HG02973 (cell line): ENCODE results near the gene ACBD6.
A peak's percentile ranks its signal among the peaks of the same experiment; 100 is the strongest.

ENCODE experiments used
- ATAC-seq: cut with Tn5 transposase; IDR thresholded peaks from one replicate; pipeline ENCODE4 v1.9.1; 2021; ENCODE audit warnings: moderate library complexity; ENCODE audit not compliant: unreplicated experiment

Gene ACBD6

DNA sequence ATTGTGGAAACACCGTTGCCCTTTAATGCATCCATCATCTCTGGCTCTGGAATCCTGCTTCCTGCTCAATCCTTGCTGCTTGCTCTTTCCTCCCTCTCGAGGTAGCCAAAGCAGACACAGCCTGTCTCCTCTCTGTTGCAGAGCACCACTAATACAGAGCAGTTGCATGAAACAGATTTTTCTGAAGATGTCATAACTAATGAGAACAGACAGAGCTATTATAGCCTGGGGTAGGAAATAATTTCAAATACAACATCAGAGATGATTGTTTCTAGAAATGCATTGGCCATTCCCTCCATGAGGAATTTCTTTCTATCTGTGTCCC, 23.3 kb upstream of the ACBD6 start:
- ATAC-seq = no peak

DNA sequence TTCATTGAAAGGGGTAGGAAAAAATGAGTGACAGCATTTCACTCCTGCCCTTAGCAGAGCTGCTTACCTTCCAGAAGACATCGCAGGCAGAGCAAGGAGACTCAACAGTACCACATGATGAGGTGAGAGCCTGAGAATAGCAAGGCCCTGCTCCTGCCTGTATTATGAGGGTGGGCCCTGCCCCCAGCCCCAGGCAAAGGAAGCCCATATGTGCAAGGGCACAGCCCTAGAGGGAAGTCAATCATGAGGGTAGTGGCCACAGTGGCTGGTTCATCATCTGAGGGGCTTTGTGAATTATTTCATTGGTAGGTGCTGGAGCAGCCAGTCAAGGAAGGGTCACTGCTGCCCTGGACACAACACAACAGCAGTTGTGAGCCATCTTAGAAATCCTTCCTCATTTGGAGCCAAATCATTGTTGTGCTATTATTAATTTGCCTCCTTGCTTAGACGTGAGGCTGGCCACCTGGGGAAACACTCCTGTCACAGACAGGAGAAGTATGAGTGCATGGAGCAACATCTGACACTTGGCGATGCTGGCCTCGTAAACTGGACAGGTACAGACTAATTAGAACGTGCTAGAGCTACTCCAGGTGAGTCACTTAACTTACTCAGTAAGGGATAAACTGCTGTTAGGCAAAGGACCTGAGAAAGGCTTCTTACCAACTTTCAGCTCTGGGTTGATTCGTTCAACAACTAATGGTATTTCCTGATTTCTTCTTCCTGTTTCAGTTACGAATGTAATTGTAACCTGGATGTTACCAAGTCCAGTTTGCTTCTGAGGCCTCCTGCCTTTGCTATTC, 22.7 kb upstream of the ACBD6 start:
- no peak for ATAC-seq

DNA sequence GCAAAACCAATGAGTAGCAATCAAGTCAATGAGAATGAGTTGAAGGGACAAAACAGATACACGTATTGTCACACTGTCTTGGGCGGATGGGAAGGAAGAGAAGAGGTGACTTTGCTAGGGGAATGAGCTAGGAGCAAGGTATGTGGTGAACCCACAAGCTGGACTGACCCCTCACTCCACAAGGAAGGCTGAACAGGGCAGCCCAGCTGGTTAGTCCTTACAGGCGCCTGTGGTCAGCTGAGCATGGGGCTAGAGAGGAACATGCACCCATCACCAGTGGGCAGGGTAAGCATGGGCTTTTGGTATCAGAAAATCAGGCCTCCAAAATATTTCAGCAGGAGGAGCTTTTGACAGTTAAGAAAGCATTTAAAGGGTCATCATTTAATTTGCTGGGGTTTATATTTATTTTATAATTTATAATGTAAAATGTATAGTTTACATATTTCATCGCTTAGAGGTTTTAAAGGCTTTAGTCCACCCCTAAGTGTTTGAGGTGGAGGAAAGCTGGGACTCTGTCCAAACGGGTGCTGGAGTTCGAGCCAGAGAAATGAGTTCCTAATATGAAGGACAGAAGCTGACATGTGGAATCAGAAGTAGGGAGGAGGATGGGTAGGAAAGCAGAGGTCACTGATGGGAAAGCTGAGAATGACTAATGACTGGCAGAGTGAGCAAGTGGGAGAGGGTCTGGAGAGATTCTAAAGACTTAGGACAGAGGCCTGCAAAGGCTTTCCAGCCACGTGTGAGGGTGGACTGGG, 22.0 kb upstream of the ACBD6 start:
- no peak for ATAC-seq

DNA sequence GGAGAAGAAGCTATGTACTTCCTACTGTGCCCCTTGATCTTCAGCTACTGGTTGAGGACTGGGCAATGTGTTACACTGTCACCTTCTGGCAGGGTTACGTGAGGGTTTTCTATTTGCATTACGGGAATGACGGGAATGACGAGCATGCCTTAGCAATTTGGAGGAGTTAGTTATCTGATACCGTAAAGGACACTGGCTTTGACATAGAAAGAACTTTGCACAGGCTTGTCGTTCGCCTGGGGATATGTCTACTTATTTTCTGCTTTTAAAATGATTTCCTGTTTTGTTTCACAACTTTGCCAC, 19.8 kb upstream of the ACBD6 start:
- no peak for ATAC-seq

DNA sequence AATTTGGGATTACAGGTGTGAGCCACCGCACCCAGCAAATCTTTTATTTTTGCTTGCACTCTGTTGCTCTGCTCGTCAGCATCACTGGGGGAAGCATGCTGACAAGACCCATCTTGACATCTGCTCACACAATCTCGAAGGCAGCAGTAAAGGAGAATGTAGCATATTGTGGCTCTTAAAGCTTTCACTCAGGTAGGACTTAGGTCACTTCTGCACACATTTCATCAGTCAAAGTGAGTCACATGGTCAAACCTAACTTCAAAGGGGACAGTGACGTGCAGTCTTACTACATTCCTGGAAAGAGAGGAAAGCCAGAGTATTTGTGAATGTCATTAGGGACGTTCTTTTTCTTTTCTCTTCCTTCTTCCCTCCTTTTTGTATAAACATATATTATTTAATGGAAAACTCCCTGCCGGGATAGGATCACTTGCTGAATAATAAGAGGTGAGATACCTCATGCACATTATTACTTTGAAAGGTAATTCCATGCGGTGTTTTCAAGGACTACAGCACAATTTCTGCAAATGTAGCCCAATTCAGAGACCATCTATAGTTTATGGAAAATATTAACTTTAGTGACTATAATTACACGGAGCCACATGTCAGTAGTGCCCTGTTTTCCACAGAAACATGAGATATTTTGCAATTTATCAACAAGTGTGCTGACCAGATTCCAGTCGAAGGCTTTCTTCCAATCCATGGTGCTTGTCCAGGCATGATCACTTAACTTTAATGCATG, 19.3 kb upstream of the ACBD6 start:
- no peak for ATAC-seq

DNA sequence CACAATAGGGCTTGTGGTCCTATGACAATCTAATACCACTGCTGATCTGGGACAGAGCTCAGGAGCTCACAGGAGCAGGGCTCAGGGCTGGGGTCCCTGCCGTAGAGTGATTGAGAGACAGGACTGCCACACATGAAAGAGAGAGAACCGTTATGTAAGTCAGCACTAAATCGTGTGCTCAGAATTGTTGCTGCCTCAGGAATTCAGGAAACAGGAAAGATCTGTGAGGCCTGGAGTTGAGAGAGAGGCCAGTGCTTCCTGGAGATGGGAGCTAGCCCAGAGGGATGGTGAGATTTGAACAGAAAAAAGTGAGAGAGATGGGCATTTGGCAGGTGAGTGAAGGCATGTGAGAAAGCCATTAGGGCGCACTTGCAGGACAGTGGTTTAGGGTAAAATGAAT, 17.5 kb upstream of the ACBD6 start:
- ATAC-seq = no peak

DNA sequence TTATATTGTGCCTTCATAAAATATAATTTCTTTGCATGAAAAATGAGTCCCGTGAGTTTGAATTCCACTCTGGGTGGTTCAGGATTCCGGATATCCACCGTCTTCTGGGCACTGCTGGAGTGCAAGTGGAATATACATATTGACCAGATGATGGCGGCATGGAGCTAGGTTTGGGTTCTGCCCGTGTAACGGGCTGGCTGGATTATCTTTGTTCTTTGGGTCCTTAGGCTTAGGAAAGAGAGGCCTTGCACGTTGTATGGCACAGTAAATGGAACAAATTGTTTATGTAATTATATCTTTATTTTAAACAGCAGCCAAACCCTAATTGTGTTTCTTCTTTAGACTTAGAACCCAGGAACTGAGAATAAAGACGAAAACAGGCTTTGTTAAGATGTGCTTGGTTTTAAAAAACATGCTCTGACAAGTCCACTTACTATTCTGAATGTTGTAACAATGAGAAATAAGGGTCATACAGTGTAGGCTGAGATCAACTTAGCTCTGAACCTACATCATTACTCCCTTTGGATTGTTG, 13.5 kb upstream of the ACBD6 start:
- peak; percentile 65 for ATAC-seq

DNA sequence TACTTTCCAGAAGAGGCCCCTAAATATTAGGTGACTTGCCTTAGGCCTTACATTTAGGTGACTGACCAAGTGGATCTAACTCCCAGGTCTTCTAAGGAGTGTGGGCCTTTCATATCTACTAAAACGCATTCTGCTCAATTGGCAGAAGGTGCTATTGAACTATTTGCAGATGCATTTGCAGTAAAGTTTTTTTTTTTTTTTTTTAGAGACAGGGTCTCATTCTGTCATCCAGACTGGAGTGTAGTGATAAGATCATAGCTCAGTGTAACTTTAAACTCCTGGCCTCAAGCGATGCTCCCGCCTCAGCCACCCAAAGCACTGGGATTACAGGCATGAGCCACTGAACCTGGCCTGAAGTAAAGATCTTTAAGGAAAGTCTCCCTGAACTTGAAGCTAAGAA, 13.0 kb upstream of the ACBD6 start:
- ATAC-seq = no peak

DNA sequence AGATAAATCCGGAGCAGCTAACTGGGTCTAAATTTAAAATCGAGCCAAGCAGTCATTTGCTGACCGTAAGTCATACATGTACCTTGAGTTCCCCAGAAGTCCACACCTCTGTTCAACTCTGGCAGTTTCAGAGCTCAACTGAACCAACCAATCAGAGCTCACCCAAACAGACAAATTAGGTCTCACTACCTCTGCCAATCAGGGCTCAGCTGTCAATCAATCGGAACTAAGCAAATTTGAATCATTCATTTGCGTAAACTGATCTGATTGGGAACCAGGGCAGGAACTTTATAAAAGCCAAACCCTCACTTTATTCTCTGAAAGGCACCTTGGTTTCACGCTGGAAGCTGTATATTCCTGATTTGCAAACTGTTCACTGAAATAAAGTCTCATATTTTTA, 11.2 kb upstream of the ACBD6 start:
- no peak for ATAC-seq

DNA sequence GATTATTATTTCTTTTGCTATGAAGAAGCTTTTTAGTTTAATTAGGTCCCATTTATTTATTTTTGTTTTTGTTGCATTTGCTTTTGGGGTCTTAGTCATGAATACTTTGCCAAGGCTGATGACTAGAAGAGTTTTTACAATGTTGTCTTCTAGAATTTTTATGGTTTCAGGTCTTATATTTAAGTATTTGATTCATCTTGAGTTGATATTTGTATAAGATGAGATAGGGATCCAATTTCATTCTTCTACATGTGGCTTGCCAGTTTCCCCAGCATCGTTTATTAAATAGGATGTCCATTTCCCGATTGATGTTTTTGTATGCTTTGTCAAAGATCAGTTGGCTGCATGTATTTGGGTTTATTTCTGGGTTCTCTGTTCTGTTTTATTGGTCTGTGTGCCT, 8.5 kb upstream of the ACBD6 start:
- ATAC-seq = no peak

DNA sequence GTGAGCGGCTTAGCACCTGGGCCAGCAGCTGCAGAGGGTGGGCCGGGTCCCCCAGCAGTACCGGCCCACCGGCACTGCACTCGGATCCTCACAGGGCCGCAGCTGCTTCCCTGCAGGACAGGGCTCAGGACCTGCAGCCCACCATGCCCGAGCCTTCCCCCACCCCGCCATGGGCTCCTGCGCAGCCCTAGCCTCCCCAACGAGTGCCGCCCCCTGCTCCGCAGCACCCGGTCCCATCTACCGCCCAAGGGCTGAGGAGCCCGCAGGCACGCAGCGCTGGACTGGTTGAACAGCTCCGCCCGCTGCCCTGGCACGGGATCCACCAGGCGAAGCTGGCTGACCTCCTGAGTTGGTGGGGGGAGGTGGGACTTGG, 6.3 kb upstream of the ACBD6 start:
- ATAC-seq = no peak

DNA sequence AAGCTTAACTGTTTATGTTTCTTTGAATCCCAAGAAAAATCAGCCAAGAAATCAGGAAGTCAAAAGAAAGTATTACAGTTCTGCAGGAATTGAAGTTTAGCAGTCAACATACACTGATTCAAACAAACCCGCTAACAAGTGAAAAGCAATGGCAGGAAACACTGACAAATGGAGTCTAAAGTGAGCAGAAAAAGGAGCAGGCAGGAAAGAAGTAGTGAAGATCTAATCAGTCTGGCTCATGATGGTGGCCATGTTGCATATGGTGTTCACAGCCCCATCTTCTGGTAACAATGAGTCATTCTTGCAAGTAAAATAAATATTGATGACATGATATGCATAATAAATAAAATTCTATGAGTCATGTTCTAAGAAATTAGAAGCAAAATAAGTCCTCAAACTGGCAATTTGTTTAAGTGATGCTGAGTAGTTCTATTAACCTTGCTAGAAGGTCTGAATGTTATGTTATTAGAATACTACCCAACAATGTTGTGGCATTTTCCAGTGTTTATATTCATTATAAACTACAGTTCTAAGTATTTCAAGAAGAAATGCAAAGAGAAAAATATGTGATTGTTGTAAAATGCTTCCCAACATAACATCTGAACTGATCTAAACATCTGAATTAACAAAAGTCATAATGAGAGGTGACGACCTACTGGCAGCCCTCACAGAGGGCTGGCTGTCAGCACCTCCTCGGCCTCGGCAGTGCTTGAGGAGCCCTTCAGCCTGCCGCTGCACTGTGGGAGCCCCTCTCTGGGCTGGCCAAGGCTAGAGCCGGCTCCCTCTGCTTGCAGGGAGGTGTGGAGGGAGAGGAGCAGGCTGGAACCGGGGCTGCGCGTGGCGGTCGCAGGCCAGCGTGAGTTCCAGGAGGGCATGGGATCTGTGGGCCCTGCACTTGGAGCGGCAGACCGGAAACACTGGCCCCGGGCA, 5.7 kb upstream of the ACBD6 start:
- no peak for ATAC-seq

DNA sequence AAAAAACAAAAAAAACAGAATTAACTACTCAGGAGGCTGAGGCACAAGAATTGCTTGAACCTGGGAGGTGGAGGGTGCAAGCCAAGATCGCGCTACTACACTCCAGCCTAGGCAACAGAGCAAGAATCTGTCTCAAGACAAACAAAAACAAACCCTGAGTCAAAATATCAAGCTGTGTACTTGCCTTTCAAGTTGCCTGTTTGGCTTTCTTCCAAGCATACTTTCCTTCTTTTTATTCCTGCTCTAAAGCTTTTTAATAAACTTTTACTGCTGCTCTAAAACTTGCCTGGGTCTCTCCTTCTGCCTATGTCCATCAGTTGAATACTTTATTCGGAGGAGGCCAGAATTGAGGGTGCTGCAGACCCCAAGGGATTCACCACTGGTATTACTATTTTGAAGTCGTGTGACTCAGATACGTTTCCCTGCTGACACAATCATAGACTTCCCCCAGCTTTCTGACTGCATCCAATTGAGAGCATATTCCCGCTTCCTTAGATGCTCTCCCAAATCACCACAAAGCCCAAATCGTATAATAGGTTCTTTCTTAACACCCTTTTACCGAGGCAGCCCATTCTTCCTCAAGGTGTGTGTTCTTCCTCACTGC, 3.5 kb upstream of the ACBD6 start:
- ATAC-seq = no peak

DNA sequence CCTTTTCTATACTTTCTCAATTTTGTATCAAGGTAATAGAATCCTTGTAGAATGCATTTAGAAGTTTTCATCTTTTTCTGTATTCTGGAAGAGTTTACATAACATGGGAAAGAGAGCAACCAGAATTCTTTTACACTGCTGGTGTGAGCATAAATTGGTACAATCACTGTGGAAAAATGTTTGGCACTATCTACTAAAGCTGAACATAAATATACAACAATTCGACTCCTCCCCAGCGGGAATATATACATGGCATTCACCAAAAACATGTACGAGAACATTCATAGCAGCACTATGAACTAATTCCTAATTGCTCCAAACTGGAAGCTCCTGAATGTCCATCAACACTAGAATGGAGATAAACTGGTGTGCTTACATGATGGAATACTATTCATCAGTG, 1.8 kb upstream of the ACBD6 start:
- no peak for ATAC-seq

DNA sequence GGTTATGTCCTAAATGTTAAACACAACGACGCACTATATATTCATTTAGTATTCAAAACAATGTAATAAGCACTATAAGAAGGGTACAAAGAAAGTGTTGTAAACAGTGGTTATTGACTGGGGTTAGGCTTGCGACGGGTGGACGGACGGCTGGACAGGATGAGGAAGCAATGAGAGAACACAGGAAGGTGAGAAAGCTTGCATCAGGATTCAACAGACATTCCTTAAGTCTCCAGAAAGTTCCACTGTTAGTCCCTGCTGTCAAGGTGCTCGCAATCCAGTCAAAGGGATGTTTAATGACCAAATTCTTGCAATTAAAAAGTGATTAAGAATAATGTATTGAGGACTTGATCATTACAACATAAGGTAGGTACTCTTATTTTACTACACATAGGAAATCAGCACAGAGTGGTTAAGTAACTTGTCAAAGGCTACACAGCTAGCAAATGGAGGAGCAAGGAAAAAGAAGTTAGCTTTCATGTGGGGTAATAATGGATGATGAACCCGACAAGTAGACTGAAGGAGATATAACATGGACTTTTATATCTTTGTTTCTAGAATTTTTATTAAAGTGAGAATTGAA, 994 bp upstream of the ACBD6 start:
- ATAC-seq = peak; percentile 7

DNA sequence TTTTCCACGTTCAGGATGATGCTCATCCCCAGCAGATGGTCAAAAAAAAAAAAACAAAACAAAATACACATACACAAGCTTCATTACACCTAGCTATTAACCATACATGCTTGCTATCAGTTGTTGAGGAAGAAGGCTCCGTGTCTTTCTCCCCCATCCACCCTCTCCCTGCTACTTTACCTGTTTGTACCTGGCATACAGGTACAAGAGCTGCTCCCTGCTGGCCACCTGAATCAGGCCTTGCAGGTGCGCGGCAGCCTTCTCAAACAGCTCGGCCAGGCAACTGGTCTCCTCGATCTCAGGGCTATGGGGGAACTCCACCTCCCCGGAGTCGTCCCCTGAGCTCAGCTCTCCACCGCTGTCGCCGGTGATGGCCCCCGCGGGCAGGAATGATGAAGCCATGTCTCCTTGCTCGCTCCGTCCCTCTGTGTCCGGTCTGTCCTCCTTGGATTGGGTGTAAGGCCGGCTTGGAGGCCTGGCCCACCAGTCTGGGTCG, 464 bp downstream of the ACBD6 start:
- peak; percentile 31 for ATAC-seq

DNA sequence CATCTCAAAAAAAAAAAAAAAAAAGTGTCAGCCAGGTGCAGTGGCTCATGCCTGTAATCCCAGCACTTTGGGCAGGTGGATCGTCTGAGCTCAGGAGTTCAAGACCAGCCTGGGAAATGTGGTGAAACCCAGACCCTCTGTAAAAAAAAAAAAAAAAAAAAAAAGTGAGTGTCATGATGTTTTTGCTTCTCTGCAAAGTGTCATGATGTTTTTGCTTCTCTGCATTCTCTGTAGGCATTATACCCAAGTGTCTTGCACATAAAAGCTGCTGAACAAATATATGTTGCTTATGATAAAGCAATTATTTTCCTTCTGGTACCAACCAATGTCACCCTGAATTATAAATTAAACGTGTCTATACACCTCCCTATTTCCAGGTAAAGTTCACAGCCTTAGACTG, 1.7 kb downstream of the ACBD6 start:
- ATAC-seq = no peak

DNA sequence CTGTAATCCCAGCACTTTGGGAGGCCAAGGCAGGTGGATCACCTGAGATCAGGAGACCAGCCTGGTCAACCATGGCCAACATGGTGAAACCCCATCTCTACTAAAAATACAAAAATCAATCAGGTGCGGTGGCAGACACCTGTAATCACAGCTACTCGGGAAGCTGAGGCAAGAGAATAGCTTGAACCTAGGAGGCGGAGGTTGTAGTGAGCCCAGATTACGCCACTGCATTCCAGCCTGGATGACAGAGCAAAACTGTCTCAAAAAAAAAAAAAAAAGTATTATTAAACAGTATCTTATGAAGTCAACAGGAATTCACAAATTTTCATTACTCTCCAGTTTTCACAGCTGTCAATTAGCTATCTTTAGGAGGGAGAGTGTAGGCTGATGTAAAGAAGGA, 3.8 kb downstream of the ACBD6 start:
- no peak for ATAC-seq

DNA sequence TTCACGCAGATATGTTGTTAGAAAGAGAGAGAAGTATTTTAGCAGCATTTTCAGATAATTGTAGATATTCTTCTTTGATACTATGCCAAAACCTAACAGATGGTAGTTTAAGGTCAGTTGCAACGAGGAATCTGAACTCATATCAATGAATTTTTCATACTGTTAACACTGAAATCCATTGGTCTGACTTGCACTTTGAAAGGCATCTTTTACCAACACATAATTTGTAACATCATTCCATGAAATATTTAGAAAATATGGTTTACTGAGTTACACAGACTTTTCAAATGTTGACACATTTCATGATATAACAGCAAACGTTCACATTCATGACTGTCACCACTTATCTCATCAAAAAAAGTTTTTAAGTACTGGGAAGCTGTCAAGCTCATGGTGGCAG, 4.6 kb downstream of the ACBD6 start:
- no peak for ATAC-seq

DNA sequence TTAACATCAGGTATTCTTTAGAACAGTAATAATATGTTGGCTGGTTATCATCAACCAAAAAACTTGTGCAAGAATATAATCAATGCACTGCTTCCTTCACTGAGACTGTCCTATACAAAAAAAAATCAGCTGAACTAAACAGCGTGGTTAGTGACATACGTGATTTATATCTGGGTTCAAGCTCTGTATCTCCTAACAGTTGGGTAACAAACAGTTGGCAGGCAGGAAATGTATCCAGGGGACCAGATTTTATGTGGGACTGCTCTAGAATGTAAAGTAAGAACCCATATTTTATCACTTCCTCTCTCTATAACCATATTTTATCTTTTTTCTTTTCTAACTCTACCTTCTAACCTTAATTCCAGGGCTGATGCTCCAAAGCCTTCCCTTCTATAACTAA, 8.0 kb downstream of the ACBD6 start:
- ATAC-seq = no peak
